KG1 (cell line): ENCODE data around the gene SIRPA.

ENCODE experiments used
- DNase-seq: peaks from one replicate; lab custom pipeline; 2025; lab: John Stamatoyannopoulos, UW

Gene SIRPA

GRCh38 chr20:1933465-1933870, 38.3 kb downstream of the SIRPA start:
- no peak for DNase-seq

DNA sequence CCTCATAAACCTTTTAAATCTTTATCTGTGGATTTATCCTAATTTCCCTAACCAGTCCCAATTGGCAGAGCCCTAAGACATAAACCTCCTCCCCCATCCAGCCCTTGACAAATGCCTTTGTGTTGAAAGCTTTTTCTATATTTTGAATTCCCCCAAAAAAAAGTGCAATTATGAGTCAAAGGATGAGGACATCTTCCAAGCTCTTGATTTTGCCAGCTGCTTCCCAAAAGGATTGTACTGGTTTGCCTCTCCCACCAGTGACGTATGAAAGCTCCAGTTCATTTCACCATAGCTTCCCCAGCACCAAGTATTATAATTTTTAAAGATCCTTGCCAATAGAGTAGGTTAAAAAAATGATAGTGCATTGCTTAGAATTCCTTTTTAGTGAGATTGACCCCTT, 38.9 kb downstream of the SIRPA start:
- DNase-seq, result no peak

- DNase-seq, result no peak
Measured at GRCh38 chr20:1934721-1935573, 39.7 kb downstream of the SIRPA start.

DNA sequence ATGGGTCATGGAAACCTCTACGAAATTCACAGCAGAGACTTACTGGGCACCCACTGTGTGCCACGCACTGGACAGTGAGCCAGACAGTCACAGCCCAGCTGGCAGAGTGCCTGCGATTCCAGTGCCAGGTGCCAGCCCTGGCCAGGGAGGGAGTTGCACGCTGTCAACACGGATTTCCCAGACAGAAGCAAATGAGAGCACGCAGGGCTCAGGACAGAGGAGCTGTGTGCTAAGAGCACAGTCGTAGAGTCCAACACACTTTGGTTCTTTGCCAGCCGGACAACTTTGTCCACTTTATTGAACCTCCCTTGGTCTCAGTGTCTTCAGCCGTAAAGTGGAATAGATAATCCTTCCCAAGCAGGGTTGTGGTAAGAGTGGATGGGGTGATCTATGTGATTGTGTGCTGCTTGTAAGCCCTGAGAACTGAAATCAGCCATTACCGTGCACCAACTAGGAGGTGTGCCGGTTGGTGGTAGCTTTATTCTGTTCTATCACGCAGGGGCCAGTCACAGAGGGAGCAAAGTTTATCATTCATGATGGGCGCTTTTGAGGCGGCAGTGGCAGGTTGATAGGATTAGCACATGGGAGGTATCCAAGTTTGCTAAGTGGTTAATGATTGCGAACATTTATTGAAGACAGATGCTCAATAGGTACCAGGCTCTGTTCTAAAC, 40.6 kb downstream of the SIRPA start:
- DNase-seq, result no peak

DNA sequence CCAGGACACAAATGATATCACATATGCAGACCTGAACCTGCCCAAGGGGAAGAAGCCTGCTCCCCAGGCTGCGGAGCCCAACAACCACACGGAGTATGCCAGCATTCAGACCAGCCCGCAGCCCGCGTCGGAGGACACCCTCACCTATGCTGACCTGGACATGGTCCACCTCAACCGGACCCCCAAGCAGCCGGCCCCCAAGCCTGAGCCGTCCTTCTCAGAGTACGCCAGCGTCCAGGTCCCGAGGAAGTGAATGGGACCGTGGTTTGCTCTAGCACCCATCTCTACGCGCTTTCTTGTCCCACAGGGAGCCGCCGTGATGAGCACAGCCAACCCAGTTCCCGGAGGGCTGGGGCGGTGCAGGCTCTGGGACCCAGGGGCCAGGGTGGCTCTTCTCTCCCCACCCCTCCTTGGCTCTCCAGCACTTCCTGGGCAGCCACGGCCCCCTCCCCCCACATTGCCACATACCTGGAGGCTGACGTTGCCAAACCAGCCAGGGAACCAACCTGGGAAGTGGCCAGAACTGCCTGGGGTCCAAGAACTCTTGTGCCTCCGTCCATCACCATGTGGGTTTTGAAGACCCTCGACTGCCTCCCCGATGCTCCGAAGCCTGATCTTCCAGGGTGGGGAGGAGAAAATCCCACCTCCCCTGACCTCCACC, 42.2 kb downstream of the SIRPA start:
- DNase-seq, result no peak

DNA sequence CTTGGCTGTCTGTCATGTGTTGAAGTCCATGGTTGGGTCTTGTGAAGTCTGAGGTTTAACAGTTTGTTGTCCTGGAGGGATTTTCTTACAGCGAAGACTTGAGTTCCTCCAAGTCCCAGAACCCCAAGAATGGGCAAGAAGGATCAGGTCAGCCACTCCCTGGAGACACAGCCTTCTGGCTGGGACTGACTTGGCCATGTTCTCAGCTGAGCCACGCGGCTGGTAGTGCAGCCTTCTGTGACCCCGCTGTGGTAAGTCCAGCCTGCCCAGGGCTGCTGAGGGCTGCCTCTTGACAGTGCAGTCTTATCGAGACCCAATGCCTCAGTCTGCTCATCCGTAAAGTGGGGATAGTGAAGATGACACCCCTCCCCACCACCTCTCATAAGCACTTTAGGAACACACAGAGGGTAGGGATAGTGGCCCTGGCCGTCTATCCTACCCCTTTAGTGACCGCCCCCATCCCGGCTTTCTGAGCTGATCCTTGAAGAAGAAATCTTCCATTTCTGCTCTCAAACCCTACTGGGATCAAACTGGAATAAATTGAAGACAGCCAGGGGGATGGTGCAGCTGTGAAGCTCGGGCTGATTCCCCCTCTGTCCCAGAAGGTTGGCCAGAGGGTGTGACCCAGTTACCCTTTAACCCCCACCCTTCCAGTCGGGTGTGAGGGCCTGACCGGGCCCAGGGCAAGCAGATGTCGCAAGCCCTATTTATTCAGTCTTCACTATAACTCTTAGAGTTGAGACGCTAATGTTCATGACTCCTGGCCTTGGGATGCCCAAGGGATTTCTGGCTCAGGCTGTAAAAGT, 43.5 kb downstream of the SIRPA start:
- no peak for DNase-seq

- no peak for DNase-seq
Measured at GRCh38 chr20:1939270-1939595, 44.0 kb downstream of the SIRPA start.

DNA sequence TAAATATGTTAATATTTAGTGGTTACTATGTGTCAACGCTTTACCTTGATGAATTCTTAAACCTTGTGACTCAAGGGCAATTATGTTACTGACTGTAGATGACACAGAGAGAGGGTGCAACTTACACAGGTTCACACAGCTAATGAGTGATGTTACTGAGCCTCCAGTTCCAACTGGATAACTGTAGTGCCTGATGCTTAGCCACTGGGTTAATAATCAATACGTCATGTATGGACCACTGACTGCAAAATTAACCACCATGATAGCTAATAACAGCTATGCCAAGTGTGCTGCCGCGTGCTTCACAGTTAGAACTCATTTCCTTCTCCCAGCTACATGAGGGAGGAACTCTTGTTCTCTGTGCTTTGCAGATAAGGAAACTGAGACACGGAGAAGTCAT, 45.4 kb downstream of the SIRPA start:
- DNase-seq, result no peak

DNA sequence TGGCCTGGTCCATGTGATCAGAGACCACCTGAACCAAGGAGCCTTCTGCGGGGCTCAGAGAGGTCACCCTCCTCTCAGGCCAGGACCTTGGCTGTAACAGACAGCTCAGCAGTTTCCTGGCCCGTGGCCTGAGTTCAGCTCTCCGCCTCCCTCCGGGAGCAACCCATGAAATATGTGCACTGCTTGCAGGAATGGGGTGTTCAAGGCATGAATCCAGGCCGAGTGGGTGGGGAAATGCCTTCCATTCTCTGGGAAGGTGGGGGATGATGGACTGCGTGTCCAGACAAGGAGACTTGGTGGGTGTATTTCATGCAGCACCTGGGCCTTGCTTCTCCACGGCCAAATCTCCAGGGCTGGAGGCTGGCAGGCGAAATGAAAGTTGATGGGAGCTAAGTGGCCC, 46.0 kb downstream of the SIRPA start:
- DNase-seq, result no peak

DNA sequence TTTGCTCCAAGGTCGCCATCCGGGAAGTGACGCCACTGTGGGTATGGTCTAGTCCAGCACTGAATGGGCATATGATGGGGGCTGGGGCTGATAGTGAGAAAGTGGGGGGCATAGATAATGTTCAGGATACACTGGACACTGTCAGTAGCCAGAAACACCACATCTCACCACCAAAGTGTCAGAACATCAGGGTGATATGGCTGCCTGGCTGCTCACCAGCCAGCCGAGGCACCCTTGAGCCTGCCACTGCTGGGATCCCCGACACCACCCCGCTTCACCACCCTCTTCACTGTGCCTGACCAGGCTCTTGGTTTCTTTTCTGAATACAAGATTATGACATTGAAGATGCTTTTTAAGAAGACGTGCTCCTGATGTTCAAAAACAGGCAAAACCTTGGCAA, 46.9 kb downstream of the SIRPA start:
- no peak for DNase-seq

GRCh38 chr20:1942486-1943274, 47.5 kb downstream of the SIRPA start:
- no peak for DNase-seq

- DNase-seq, result no peak
Measured at GRCh38 chr20:1943275-1944002, 48.2 kb downstream of the SIRPA start.

- DNase-seq, result peak; percentile 53
Measured at GRCh38 chr20:1944345-1945091, 49.3 kb downstream of the SIRPA start.

DNA sequence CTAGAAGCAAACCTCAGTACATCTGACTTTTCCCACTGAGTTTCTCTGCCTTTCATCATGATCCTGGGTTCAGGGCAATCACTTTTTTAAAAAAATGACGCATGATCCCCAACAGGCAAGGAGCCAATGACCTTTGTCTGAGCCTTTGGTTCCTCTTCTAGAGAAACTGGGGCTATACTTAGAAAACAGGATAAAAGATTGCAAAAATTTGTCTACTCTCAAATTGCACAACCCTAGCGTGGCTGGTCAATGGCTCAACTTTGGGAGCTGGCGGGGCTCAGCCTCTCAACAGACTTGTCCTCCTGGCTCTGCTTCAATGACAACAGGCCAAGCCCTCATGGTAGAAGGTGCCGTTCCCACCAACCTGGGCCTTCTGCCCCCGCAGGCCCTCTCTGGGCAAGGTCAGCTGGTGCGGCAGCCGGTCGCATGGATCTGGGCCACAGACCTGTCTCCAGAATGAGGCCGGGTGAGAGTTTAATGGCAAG, 50.0 kb downstream of the SIRPA start:
- peak; percentile 53 for DNase-seq

DNA sequence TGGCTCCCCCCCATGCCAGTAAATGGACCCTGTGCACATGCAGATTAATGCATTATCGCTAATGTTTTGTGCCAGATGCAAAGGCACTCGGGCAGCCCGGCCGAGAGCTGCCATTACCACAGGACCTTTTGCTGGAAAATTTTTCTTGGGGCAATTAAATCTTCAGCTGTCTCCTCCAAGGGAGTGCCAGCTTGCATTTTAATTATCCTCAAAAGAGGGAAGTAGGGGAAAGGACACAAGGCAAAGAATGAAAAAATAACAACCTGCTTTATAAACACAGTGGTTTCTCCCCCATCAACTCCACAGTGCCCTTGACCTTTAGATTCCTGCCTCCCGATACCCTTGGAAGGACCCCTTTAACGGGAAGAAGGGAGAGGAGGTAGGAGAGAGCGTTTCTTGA, 50.5 kb downstream of the SIRPA start:
- no peak for DNase-seq

DNA sequence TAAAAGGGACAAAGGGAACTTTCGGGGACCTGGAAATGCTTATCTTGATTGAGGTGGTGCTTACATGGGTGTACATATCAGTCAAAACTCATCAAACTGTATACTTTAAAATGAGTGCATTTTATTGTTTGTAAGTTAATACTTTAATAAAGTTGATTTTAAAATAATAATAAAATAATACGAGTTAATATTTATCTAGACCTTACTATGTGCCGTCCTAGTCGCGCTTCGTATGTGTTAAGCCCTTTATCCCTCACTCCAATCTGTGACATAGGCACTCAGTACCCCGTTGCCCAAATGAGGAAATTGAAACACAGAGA, 51.2 kb downstream of the SIRPA start:
- no peak for DNase-seq

DNA sequence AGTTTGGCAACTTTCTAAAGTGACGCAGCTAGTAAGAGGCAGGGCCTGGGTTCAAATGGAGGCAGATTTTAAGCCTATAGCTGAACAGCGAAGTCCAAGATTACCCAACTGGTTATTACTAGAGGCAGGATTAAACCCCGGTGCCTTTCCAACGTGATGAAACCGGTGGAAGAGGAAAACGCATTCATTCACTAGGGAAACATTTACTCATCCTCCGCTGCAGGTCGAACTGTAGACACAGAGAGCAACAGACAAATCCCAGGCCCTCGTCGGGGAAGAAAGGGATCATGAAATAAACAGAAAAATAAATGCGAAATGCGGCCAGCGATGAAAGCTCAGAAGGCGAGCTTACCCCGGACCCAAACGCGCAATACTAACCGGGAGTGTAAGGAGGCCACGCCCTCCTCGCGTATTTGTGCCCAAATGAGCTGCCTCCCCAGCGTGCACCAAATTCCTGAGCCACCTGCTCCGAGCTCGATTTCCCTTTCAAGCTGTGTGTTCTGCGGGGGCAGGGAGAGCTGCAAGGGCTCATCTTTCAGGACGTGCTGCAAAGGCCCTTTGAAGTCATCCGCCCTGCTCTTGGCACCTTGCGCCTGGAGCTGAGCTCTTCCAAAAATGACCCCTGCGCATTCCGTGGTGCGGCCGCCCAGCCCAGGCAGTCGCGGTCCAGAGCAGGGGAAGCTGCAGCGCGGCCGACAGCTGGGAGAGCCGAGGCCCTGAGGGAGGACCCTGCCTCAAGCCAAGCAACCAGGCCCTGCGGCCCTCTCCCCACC, 51.7 kb downstream of the SIRPA start:
- no peak for DNase-seq

DNA sequence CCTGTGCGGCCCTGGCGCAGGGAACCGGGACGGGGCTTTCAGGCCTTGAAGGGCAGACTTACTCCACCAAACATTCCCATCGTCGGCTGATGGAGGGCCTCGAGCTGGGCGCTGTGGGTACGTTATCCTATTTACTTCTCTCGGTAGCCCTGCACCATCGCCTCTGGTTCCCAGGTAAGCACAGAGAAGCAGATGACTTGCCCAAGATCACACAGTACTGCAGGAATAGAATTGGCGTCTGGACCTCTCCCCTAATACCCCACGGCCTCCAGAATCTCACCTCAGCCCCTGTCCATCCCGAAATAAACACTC, 52.3 kb downstream of the SIRPA start:
- DNase-seq, result no peak

GRCh38 chr20:1949347-1950100, 54.3 kb downstream of the SIRPA start:
- DNase-seq, result no peak
